K562 (cell line): ENCODE measurements around the gene NEU3. TPM values are rescaled to one million over a fixed set of nuclear protein-coding genes. Genes with fewer than 3 reads are reported as not detected.

ENCODE experiments used
- ATAC-seq: fragments of 200-7000 bp; cut with Tn5 transposase; 3 replicates; pipeline ENCODE4 v1.9.1; 2020; ENCODE audit warnings: moderate library complexity
- BruUV-seq: library from RNA; stranded (reverse); fragments of 400-500 nt; replicated peaks from 2 replicates; lab custom pipeline; 2021; lab: Mats Ljungman, UMichigan
- CTCF ChIA-PET: fragments of 300-600 bp; formaldehyde crosslinking; extraction: SDS; loops from one replicate; lab custom pipeline; 2021; ENCODE audit warnings: low intra/inter-chr PET ratio; lab: Yijun Ruan, JAX
- POLR2A ChIA-PET: fragments of 300-600, 350-650 bp; sonication (Branson Sonifier 250); formaldehyde crosslinking; extraction: SDS; loops from one replicate; lab custom pipeline; 2021; ENCODE audit warnings: antibody characterized with exemption, inconsistent platforms; lab: Yijun Ruan, JAX
- DNase-seq, 4 experiments: peaks; one replicate each; pipeline versions ENCODE4 v3.0.0 to v3.0.0-alpha.2; 2011 to 2018; ENCODE audit warnings: low spot score in 3 of 4, mixed read lengths in 3 of 4; ENCODE audit errors: extremely low read depth in 1 of 4
- FAIRE-seq: peaks from 2 replicates; lab custom pipeline; 2011; peaks lifted over from hg19 to GRCh38; lab: Jason Lieb, UNC
- H2AFZ ChIP-seq: 2 replicates; pipeline ENCODE4 v1.6.0; 2011; ENCODE audit warnings: low read depth, low read length, control low read depth, inconsistent platforms
- H3K27ac ChIP-seq: fragments of 200-600 bp; 3 replicates; pipeline ENCODE4 v1.8.0; 2011; ENCODE audit warnings: low read depth, mild to moderate bottlenecking, control low read depth, inconsistent platforms, low read length, moderate library complexity, mixed read lengths; ENCODE audit errors: extremely low read depth
- H3K27me3 ChIP-seq, 2 experiments: fragments of 300-600 bp in 1 of 2; 2 replicates in 1 of 2; 3 replicates in 1 of 2; pipeline versions ENCODE4 v1.6.0 to v1.8.0; 2011; ENCODE audit warnings: inconsistent platforms in 2 of 2, low read length in 2 of 2, mild to moderate bottlenecking in 1 of 2, mixed read lengths in 1 of 2, moderate library complexity in 1 of 2; ENCODE audit not compliant: control insufficient read depth in 2 of 2, insufficient read depth in 2 of 2
- H3K36me3 ChIP-seq: fragments of 300-600 bp; 3 replicates; pipeline ENCODE4 v1.8.0; 2011; ENCODE audit warnings: mild to moderate bottlenecking, low read length, inconsistent platforms; ENCODE audit not compliant: control insufficient read depth, insufficient read depth
- H3K4me1 ChIP-seq, 2 experiments: fragments of 200-600 bp in 1 of 2; replicated peaks in 1 of 2; 2 replicates in 1 of 2; 3 replicates in 1 of 2; pipeline versions ENCODE4 v1.5.1 to v1.8.0; 2011; ENCODE audit warnings: inconsistent platforms in 2 of 2, low read length in 2 of 2, mild to moderate bottlenecking in 1 of 2, mixed read lengths in 1 of 2, moderate library complexity in 1 of 2; ENCODE audit not compliant: control insufficient read depth in 2 of 2, insufficient read depth in 2 of 2
- H3K4me2 ChIP-seq: 2 replicates; pipeline ENCODE4 v1.6.1; 2011; ENCODE audit warnings: low read length, control low read depth, inconsistent platforms, mixed read lengths; ENCODE audit not compliant: insufficient read depth
- H3K4me3 ChIP-seq: fragments of 200-600 bp; sonication (generic), shearing (Covaris generic); 2 replicates; pipeline ENCODE4 v1.5.1; 2016; ENCODE audit warnings: control low read depth, inconsistent platforms
- H3K79me2 ChIP-seq: fragments of 200-600 bp; 3 replicates; pipeline ENCODE4 v1.8.0; 2011; ENCODE audit warnings: low read length, inconsistent platforms; ENCODE audit not compliant: control insufficient read depth, insufficient read depth
- H3K9ac ChIP-seq, 2 experiments: 2 replicates each; pipeline versions ENCODE4 v1.6.0 to v1.6.1; 2011; ENCODE audit warnings: low read depth in 2 of 2, low read length in 2 of 2, control low read depth in 1 of 2, inconsistent platforms in 1 of 2, mild to moderate bottlenecking in 1 of 2, mixed read lengths in 1 of 2; ENCODE audit not compliant: insufficient read depth in 1 of 2
- H3K9me1 ChIP-seq: one replicate; pipeline ENCODE4 v1.6.0; 2011; ENCODE audit warnings: inconsistent platforms, mild to moderate bottlenecking, low read length, moderate library complexity; ENCODE audit not compliant: control insufficient read depth, insufficient read depth
- H3K9me3 ChIP-seq: replicated peaks from 2 replicates; pipeline ENCODE4 v1.5.1; 2011; ENCODE audit warnings: low read depth, low read length, inconsistent platforms; ENCODE audit not compliant: control insufficient read depth, insufficient read depth
- H4K20me1 ChIP-seq: replicated peaks from 2 replicates; pipeline ENCODE4 v1.6.1; 2011; ENCODE audit warnings: low read length, inconsistent platforms, mixed read lengths; ENCODE audit not compliant: control insufficient read depth, insufficient read depth
- CBX1 ChIP-seq: sonication (generic); IDR thresholded peaks from 2 replicates; pipeline ENCODE4 v1.6.1; 2016; ENCODE audit warnings: antibody characterized with exemption, low read depth, mild to moderate bottlenecking
- CCAR2 ChIP-seq: fragments of 200-400 bp; formaldehyde crosslinking; IDR thresholded peaks from 2 replicates; pipeline ENCODE4 v1.6.1; 2017; ENCODE audit warnings: mild to moderate bottlenecking, low read depth, low read length
- EP300 ChIP-seq: IDR thresholded peaks from 2 replicates; pipeline ENCODE4 v1.6.1; 2012; ENCODE audit warnings: low read length, improper control_type of control experiment
- ESRRB ChIP-seq: fragments of 250-450 bp; sonication (Bioruptor Pico); IDR thresholded peaks from 2 replicates; pipeline ENCODE4 v1.5.0; 2020; ENCODE audit warnings: mild to moderate bottlenecking, moderate library complexity, borderline replicate concordance
- FOXJ2 ChIP-seq: fragments of 200-800 bp; sonication (Bioruptor generic); IDR thresholded peaks from 2 replicates; pipeline ENCODE4 v1.6.1; 2016; ENCODE audit warnings: missing genetic modification characterization, missing compliant biosample characterization
- HCFC1 ChIP-seq: IDR thresholded peaks from 2 replicates; pipeline ENCODE4 v1.6.1; 2012; ENCODE audit warnings: low read depth, low read length, improper control_type of control experiment
- KLF13 ChIP-seq: fragments of 450-650 bp; IDR thresholded peaks from 2 replicates; pipeline ENCODE4 v1.6.1; 2016; ENCODE audit warnings: missing genetic modification characterization, low read depth, mild to moderate bottlenecking, missing compliant biosample characterization, moderate library complexity, borderline replicate concordance
- MAZ ChIP-seq, 2 experiments: fragments of 450-650 bp in 1 of 2; sonication (generic) in 1 of 2; formaldehyde crosslinking; IDR thresholded peaks in 1 of 2; conservative IDR thresholded peaks in 1 of 2; 2 replicates each; pipeline versions ENCODE4 v1.4.0 to v1.5.0; 2020; ENCODE audit warnings: mild to moderate bottlenecking in 1 of 2, missing genetic modification reagents in 1 of 2
- SRSF7 ChIP-seq: fragments of 200-400 bp; formaldehyde crosslinking; optimal IDR thresholded peaks from 2 replicates; pipeline ENCODE3; 2017; ENCODE audit warnings: mild to moderate bottlenecking, low read depth, low read length
- TCF7L2 ChIP-seq: fragments of 150-350 bp; IDR thresholded peaks from 2 replicates; pipeline ENCODE4 v1.6.1; 2016; ENCODE audit warnings: low read depth, mild to moderate bottlenecking, low read length, moderate library complexity
- WGBS: fragments of 100-300 bp; shearing (Covaris generic); methylation state at CpG from one replicate; pipeline ENCODE4 v1.1.6; 2016; ENCODE audit warnings: low coverage, mixed read lengths; ENCODE audit not compliant: insufficient coverage; ENCODE audit errors: missing lambda C conversion rate; 5-methylcytosine and 5-hydroxymethylcytosine counted together
- in situ Hi-C: fragments of 300-500 bp; cut with MboI; formaldehyde crosslinking; loops from 4 replicates; pipeline ENCODE4 v1.15.0; 2018; ENCODE audit warnings: inconsistent platforms, mixed read lengths
- intact Hi-C: fragments of 100-400 bp; cut with micrococcal nuclease; formaldehyde crosslinking; loops from 2 replicates; pipeline ENCODE4 v1.14.2; 2022
- polyA plus RNA-seq, 8 experiments: library from polyadenylated mRNA; depleted of rRNA in 4 of 8; stranded (reverse) in 5 of 8; unstranded in 3 of 8; fragments of >200 nt; fragmentation: Nextera tagmentation in 2 of 8; fragmentation: Illumina TruSeq in 1 of 8; extraction: Ambion mirVana in 2 of 8; extraction: Trizol in 1 of 8; gene quantifications; 2 replicates each; pipeline versions ENCODE4 v1.2.1 to v1.2.3, GENCODE V29; 2011 to 2014; ENCODE audit warnings: inconsistent platforms in 1 of 8, missing spikeins in 1 of 8
- total RNA-seq, 7 experiments: library from RNA; depleted of rRNA in 6 of 7; stranded (reverse); fragments of >200 nt in 6 of 7; fragmentation: Illumina TruSeq in 2 of 7; extraction: Trizol in 2 of 7; gene quantifications; 2 replicates each; pipeline versions ENCODE4 v1.2.1 to v1.2.3, GENCODE V29; 2011 to 2021; ENCODE audit warnings: low replicate concordance in 1 of 7
- TF ChIP-seq, protein P1 (sequence below), 3 experiments: fragments of 200-800 bp in 1 of 3; fragments of 250-450 bp in 1 of 3; fragments of 450-650 bp in 1 of 3; sonication (Bioruptor Pico) in 1 of 3; sonication (Bioruptor generic) in 1 of 3; formaldehyde crosslinking in 1 of 3; IDR thresholded peaks; 2 replicates each; pipeline versions ENCODE4 v1.6.1 to v1.8.0; 2016 to 2022; ENCODE audit warnings: mild to moderate bottlenecking in 2 of 3, missing genetic modification characterization in 2 of 3, missing compliant biosample characterization in 1 of 3, moderate library complexity in 1 of 3
- TF ChIP-seq, protein P2 (sequence below): fragments of 250-450 bp; sonication (Bioruptor Pico); IDR thresholded peaks from 2 replicates; pipeline ENCODE4 v1.9.0; 2021; ENCODE audit warnings: mild to moderate bottlenecking, inconsistent platforms
- TF ChIP-seq, protein P3 (sequence below): conservative IDR thresholded peaks from 2 replicates; pipeline ENCODE4 v1.6.1; 2011; ENCODE audit warnings: low read depth, mild to moderate bottlenecking, low read length; ENCODE audit not compliant: control insufficient read depth

Gene NEU3
- total and polyA plus RNA-seq, 9 of the 15 experiments (the other 6 are each of a cell fraction or from before 2014, with no cell fraction given) = 6.2 to 41.3 (median 31.1) TPM

DNA sequence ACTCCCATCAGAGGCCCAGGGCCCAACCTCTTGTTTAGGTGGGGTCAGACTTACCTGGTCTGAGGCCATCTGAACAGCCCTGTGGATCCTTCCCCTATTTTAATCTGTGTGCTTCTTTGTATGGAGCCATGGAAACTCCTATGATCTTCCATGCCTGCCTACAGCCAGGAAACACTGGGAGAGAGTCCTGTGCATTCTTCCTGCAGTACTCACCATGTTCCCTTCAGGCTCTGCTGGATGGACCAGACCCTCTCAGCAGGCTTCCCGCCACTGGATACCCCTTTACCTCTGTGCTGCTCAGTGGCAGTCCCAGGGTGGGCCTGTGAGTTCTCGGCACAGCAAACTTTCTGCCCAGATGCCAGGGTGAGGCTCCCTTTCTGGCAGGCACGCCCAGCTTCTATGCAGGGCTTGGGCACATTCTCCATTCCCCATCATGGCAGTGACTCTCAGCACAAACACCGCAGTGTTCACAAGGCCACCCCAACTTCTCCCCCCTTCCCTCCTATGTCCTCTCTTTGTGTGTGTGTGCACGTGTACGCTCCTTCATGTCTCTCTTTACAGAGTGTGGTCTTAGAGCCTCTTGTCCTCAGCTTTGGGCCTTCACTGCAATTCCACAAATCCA, 34.8 kb downstream of the NEU3 start:
- BruUV-seq = no TSS peak
- Histone ChIP-seq H3K36me3 (no peaks in the 10 kb centered on the region; the same call in 2 of the 3 replicates), H3K9ac (peak overlapping the region in 1 of 2 experiments; percentile 68; a peak in 2 of 4 replicates), H4K20me1 (no peaks in the 10 kb centered on the region), H3K9me1 (no peaks in the 10 kb centered on the region), H3K27me3 (no peaks in the 10 kb centered on the region), H3K4me3 (no peak overlapping the region), H3K4me2 (no peak overlapping the region), H3K79me2 (no peaks in the 10 kb centered on the region), H2AFZ (no peak overlapping the region), H3K9me3 (peaks cover 3% of the 10 kb centered on the region; the same call in 1 of the 2 replicates), H3K4me1 (peaks cover 6 to 24% of the 10 kb centered on the region in 2 experiments; a peak in 4 of 5 replicates), H3K27ac (no peak overlapping the region; the same call in 2 of the 3 replicates)
- DNase-seq (no peak), ATAC-seq (peak; percentile 19; the same call in 1 of the 3 replicates), FAIRE-seq (no peak)
- POLR2A ChIA-PET = interaction anchor here (0.6 to 2.2 kb wide), 8 partner anchors 9 to 172 kb away, joined by 3 to 9 read pairs (median 4); partner anchors contain the start of gene NEU3
- intact Hi-C loops = loop anchor here (1.0 to 2.0 kb wide), 6 partner anchors 8 to 225 kb away; no protein-coding TSS in a partner anchor
- 83% methylated on average over 6 of the region's 6 CpGs for WGBS
- in situ Hi-C loops = loop anchor here (5.0 kb wide), 2 partner anchors 119 to 224 kb away; no protein-coding TSS in a partner anchor
- CTCF ChIA-PET = interaction anchor here (0.5 to 4.6 kb wide), 8 partner anchors 9 to 372 kb away, joined by 3 to 31 read pairs (median 4); no protein-coding TSS in a partner anchor
- TF ChIP-seq, protein P1, sequence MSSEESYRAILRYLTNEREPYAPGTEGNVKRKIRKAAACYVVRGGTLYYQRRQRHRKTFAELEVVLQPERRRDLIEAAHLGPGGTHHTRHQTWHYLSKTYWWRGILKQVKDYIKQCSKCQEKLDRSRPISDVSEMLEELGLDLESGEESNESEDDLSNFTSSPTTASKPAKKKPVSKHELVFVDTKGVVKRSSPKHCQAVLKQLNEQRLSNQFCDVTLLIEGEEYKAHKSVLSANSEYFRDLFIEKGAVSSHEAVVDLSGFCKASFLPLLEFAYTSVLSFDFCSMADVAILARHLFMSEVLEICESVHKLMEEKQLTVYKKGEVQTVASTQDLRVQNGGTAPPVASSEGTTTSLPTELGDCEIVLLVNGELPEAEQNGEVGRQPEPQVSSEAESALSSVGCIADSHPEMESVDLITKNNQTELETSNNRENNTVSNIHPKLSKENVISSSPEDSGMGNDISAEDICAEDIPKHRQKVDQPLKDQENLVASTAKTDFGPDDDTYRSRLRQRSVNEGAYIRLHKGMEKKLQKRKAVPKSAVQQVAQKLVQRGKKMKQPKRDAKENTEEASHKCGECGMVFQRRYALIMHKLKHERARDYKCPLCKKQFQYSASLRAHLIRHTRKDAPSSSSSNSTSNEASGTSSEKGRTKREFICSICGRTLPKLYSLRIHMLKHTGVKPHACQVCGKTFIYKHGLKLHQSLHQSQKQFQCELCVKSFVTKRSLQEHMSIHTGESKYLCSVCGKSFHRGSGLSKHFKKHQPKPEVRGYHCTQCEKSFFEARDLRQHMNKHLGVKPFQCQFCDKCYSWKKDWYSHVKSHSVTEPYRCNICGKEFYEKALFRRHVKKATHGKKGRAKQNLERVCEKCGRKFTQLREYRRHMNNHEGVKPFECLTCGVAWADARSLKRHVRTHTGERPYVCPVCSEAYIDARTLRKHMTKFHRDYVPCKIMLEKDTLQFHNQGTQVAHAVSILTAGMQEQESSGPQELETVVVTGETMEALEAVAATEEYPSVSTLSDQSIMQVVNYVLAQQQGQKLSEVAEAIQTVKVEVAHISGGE (CRISPR knock-in tag; IDR thresholded peaks at IDR 0.05) = no peak
- TF ChIP-seq HCFC1 (no peak), MAZ (CRISPR knock-in tag; conservative IDR thresholded peaks at IDR 0.05 in 1 of 2, IDR thresholded peaks at IDR 0.05 in 1 of 2) (0 out of 4 replicates have a peak, but pooled peaks of 1 of the 2 experiments have one; percentile 8), FOXJ2 (0 out of 2 replicates have a peak, but pooled peaks have one; percentile 3), KLF13 (no peak), EP300 (no peak), TCF7L2 (no peak), CBX1 (no peak), ESRRB (CRISPR knock-in tag) (no peak), SRSF7 (no peak), CCAR2 (no peak)
- TF ChIP-seq, protein P2, sequence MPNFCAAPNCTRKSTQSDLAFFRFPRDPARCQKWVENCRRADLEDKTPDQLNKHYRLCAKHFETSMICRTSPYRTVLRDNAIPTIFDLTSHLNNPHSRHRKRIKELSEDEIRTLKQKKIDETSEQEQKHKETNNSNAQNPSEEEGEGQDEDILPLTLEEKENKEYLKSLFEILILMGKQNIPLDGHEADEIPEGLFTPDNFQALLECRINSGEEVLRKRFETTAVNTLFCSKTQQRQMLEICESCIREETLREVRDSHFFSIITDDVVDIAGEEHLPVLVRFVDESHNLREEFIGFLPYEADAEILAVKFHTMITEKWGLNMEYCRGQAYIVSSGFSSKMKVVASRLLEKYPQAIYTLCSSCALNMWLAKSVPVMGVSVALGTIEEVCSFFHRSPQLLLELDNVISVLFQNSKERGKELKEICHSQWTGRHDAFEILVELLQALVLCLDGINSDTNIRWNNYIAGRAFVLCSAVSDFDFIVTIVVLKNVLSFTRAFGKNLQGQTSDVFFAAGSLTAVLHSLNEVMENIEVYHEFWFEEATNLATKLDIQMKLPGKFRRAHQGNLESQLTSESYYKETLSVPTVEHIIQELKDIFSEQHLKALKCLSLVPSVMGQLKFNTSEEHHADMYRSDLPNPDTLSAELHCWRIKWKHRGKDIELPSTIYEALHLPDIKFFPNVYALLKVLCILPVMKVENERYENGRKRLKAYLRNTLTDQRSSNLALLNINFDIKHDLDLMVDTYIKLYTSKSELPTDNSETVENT (CRISPR knock-in tag) = no peak
- TF ChIP-seq, protein P3, sequence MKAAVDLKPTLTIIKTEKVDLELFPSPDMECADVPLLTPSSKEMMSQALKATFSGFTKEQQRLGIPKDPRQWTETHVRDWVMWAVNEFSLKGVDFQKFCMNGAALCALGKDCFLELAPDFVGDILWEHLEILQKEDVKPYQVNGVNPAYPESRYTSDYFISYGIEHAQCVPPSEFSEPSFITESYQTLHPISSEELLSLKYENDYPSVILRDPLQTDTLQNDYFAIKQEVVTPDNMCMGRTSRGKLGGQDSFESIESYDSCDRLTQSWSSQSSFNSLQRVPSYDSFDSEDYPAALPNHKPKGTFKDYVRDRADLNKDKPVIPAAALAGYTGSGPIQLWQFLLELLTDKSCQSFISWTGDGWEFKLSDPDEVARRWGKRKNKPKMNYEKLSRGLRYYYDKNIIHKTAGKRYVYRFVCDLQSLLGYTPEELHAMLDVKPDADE = no peak
